Hindlimb muscle (tissue), 1 donor: ENCODE results near the gene PPP1R36. TPM values are rescaled to one million over a fixed set of nuclear protein-coding genes. Genes with fewer than 3 reads are reported as not detected.
"Not testable (repeated sequence)": the region's sequence is repeated elsewhere in the genome, so short reads cannot be mapped to it uniquely, and the experiment has no call there.

Source experiments
- DNase-seq: peaks from one replicate; pipeline ENCODE4 v3.0.0-alpha.2; 2013
- polyA plus RNA-seq: library from polyadenylated mRNA; unstranded; fragments of 120-200 nt; gene quantifications from one replicate; pipeline ENCODE4 v1.2.1, GENCODE V29; 2013; ENCODE audit not compliant: insufficient read length

The PPP1R36 gene, protein sequence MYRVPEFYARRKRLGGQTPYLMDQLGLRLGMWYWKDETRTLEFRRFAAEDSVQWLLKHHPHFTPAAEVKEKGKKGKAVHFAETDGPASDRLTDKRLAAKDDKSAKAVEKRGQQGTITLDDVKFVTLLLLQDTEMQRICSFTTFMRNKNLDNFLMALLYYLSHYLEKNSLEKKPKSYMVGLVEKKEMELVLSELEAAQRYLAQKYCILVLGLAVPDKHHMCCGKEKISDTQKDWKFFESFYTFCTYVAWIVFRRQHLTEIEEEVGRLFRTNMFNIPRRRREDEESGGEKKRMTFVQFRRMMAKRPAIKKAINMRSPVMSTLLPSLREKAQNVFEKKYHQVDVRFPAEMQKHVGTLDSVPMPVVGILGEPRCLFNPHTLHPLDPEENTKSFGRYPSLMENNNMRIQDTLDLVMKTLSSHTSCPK
- polyA plus RNA-seq = not detected

DNA sequence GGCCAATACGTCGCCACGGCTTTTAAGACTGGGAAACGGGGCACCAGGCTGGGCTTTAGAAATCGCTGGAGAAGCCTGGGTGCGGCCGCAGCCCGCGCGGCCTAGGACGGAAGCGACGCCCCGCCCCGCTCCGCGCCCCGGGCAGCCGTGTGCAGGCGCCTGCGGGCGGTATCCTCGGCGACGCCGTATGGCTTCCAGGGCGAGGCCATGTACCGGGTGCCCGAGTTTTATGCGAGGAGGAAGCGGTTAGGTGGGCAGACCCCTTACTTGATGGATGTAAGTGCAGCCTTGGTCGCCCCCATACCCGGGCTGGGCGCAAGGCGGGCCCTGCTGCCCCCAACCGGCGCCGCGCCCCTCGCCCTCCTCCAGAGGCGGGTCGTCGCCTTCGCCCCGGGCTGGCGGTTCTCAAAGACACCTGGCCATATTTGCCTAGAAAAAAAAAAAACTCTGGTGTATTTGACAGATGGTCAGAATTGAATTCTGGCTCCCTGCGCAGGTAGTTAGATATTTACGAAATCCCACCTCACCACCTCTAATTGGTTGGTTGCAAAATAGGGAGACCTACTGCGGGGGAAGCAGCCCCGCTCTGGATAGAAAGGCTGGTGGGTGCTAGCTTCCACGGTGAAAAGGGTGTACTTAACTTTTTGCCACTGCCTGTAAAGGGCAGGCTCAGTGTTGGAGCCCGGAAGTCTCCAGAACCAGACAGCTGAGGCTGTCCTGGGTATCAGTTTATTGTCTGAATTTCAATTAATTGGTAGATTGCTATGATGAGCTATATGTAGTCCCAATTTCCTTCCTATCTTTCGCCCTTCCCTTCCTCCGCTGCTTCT is at the start of gene PPP1R36:
Gene PPP1R36, plus strand, starts transcription at position 171 of the 830 bp plus-strand sequence. Its CDS starts 37 bp downstream, at position 208.
- DNase-seq = no peak

GRCh38 chr14:64500088-64500487 is 49.7 kb upstream of the PPP1R36 start:
- no peak for DNase-seq

- no peak for DNase-seq
Measured at GRCh38 chr14:64501411-64502171, 48.2 kb upstream of the PPP1R36 start.

DNA sequence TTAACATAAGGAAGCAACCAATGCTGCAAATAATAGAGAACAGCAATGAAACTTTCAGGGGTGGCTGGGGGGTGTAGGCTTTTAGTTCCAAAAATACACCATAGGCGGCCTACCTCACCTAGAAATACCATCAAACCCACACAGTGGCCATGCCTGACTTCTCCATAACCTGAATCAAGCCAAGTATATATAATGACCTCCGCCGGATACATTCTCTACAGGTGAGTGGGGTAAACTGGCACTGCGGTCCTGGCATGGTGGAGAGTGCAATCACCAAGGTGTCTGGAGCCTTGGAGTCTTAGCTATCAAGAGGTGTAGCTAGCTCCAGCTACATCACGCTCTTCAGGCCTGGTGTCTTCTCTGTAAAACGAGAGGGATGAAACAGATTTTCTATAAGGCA is 47.3 kb upstream of the PPP1R36 start:
- DNase-seq = no peak

DNA sequence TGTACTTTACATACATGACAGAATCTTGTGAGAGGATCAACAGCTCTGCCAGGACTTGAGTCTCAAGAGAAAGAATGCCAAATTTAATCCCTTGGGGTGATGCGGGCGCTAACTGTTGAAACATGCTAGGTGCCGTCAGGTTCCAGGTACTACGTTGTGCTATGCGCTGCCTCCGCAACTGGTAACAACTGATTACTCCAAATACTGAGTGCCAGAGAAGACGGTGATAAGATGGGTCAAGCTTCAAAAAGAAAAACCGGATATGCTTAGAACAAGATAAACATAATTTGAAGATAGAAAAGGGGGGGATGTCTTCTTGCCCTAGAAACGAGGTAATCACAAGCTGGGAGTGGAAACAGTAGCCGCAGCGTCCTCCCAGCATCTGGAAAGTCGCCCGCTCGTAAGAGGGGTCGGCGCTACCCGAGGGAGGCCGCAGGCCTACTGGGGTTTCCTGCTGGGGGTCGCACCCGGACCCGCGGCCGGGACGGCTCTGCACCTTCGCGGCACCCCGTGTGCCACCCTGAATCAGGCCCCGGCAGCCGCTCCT is 46.8 kb upstream of the PPP1R36 start:
- DNase-seq = peak; percentile 48

DNA sequence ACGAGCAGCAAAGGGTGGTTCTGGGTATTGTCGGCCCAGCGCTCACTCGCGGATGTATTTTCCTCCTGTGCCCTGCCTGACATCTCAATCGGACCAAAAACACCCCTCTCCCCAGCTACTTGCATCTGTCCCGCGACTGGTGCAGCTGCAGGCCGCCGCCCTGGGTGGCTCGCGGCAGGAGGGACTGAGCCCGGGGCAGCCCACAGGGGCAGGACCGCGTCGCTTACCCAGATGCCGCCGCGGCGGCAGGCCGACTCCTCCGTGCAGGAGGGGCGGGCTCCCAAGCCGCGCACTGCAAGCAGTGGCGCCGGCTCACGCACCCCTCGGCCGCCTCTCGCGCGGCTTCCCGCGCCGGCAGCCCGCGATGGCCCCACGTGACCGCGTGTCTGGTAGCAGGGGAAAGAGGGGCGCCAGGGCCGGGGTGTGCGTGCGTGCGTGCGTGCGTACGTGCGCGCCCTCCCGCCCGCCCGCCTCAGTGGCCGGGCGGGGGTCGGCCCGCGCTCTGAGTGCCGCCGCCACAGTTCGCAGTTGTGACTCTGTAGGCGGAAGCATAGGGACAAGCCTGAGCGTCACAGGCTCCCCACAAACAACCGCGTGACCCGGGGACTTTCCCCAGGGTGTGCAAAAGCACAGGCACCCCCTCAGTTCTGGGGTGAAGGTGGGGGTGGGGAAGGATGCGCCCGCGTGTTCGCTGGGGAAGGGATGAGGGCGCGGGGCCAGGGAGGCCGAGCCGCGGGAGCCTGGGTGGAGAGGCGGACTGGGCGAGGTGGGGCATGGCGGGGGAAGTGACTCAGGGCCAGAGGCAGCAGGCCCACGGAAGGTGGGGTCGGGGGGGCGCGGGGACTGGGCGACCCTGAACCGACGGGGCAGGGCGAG is 46.1 kb upstream of the PPP1R36 start, which contains the start of gene ZBTB25:
Gene ZBTB25, minus strand, starts transcription at position 405 of the 876 bp plus-strand sequence. CDS start 13,305 bp downstream, outside the sequence.
- peak; percentile 96 for DNase-seq

DNA sequence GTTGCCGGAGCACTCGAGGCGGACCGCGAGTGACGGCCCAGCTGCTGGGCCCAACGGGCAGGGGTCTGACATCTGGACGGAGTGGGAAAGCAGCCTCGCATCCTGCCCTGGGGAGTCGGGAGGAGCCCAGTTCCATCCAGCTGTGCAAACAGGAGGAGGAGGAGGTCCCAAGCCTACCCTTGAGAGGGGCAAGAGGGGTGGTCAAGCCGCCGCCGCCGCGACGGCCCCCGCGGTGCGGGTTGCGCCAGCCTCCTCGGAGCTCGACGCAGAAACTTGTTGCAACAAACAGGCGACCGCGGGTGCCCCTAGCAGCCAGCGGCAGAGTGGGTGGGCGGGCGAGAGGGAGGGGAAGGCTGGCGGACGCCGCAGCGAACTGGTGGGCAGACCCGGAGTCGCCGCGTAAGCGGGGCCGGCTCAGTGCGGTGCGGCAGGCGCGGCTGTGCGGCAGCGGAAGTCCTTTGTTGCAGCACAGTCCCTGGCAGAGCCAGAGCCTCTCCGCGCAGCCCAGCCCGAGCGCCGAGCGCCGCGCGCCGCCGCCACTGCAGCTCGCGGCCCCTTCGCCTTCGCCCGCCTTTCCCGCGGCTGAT is 45.4 kb upstream of the PPP1R36 start, which contains the start of gene ZBTB1:
Gene ZBTB1, plus strand, starts transcription at position 461 of the 587 bp plus-strand sequence. CDS start 16,735 bp downstream, outside the sequence.
- DNase-seq = peak; percentile 83

DNA sequence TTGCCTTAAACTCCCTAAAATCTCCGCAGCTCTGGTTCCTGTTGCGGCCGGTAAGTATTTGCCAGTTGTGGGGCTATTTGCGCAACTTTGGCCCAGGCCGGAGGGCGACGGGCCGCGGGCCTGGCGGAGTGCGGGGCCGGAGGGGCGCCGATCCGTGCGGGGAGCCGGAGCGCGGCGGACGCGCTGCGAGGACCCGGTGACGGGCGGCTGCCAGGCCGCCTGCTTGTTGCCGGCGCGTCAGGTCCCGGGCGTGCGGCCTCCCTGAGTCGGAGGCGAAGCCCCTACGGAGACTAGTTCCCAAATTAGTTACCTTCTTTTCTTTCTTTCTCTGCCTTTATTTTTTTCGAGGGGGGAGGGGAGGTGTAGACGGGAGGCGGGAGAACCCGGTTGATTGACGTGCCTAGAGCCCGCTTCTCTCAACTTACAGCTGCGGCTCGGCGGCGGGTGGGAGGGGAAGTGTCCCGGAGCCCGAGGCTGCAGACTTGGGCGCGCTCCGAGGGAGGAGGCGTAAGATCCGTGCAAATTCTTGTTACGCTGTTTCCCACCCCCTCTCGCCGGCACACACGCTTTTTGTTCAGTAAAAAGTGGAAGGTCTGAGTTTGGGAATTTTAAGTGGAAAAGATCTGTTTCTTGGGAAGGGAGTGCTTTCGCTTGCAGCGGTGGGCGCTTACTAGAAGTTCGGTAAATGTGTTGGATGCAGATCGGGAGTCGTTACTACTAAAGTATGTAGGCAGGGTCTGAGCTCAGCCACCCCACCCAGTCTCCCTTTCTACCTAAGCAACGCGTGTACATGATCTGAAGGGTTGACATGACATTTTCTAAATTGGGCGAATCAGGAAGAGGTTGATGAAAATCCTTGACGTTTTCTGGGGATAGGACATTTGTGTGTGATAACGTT is 44.6 kb upstream of the PPP1R36 start:
- peak; percentile 91 for DNase-seq

GRCh38 chr14:64506721-64507120 is 43.0 kb upstream of the PPP1R36 start:
- no peak for DNase-seq

- no peak for DNase-seq
Measured at GRCh38 chr14:64507376-64508156, 42.2 kb upstream of the PPP1R36 start.

- DNase-seq = no peak
Measured at GRCh38 chr14:64508215-64508776, 41.5 kb upstream of the PPP1R36 start.

GRCh38 chr14:64509036-64509435 is 40.7 kb upstream of the PPP1R36 start:
- no peak for DNase-seq

GRCh38 chr14:64510825-64511671 is 38.7 kb upstream of the PPP1R36 start:
- DNase-seq = peak; percentile 62

DNA sequence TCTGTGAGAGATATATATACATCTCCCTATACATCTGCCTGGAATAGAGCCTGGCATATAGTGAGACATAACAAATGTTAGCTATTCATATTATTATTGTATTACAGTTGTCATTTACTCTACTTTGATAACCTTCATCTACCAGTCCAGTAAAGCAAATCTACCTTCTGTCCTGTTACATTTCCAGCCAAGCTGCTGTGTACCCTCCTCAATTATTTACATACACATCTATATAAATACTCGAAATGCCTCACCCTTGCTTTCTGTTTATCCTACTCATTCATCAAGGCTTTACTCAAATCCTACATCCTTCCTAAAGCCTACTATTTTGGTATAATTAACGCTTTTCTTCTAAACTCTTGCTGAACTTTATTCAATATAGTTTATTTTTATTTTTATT is 36.5 kb upstream of the PPP1R36 start:
- DNase-seq = no peak

DNA sequence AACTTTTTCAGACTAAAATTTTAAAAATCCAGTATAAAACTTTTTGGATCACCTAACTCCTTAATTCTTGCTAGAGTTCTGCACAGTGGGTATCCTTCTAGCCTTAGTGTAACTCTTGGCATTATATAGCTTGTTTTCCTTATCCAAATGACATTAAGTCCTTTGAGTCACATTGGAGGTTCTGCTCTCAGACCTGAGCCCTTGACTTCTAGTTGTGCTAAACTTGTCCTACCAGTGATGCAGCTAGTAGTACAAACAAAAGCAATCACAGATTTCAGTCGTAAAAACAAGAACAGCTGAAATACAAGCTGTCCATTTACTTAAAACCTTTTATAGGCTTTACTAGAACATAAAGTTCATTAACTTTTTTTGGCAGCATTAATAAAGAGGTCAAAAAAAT is 34.7 kb upstream of the PPP1R36 start:
- no peak for DNase-seq

- DNase-seq = no peak
Measured at GRCh38 chr14:64516969-64517368, 32.8 kb upstream of the PPP1R36 start.

DNA sequence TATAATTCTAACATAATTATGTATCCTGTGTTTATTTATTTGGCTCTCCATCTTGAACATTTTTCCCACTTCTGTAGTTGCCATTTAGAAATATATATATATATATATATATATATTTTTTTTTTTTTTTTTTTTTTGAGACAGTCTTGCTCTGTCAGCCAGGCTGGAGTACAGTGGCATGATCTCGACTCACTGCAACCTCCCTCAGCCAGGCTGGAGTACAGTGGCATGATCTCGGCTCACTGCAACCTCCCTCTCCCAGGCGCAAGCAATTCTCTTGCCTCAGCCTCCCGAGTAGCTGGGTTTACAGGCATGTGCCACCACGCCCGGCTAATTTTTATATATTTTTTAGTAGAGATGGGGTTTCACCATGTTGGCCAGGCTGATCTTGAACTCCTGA is 32.1 kb upstream of the PPP1R36 start:
- not testable (repeated sequence) for DNase-seq
